DND-41 (cell line): ENCODE results near the gene SRPRB.

ENCODE experiments used
- ATAC-seq: fragments of 200-7000 bp; cut with Tn5 transposase; 3 replicates; pipeline ENCODE4 v1.9.1; 2021; ENCODE audit warnings: low read depth; ENCODE audit not compliant: insufficient read depth
- DNase-seq: peaks from one replicate; pipeline ENCODE4 v3.0.0-alpha.2; 2020
- H2AFZ ChIP-seq: 2 replicates; pipeline ENCODE4 v1.6.0; 2012; ENCODE audit warnings: low read depth, low read length
- H3K27ac ChIP-seq: 2 replicates; pipeline ENCODE4 v1.5.1; 2012; ENCODE audit warnings: low read length, inconsistent platforms
- H3K27me3 ChIP-seq: fragments of 200-600 bp; sonication (generic); 2 replicates; pipeline ENCODE4 v1.6.0; 2012; ENCODE audit warnings: low read length, mild to moderate bottlenecking, inconsistent platforms; ENCODE audit not compliant: insufficient read depth, poor library complexity
- H3K36me3 ChIP-seq: 2 replicates; pipeline ENCODE4 v1.5.1; 2012; ENCODE audit warnings: low read length, inconsistent platforms; ENCODE audit not compliant: insufficient read depth
- H3K4me1 ChIP-seq: 2 replicates; pipeline ENCODE4 v1.5.1; 2012; ENCODE audit warnings: mild to moderate bottlenecking, low read length; ENCODE audit not compliant: insufficient read depth
- H3K4me2 ChIP-seq: 2 replicates; pipeline ENCODE4 v1.6.0; 2012; ENCODE audit warnings: mild to moderate bottlenecking, moderate library complexity, low read length, inconsistent platforms; ENCODE audit not compliant: insufficient read depth
- H3K4me3 ChIP-seq, 2 experiments: fragments of 200-600 bp in 1 of 2; shearing (Covaris generic) in 1 of 2; 2 replicates each; pipeline ENCODE4 v1.5.1; 2012 to 2016; ENCODE audit warnings: inconsistent platforms in 2 of 2, low read length in 2 of 2, mild to moderate bottlenecking in 2 of 2, low read depth in 1 of 2, moderate library complexity in 1 of 2
- H3K79me2 ChIP-seq: 2 replicates; pipeline ENCODE4 v1.6.0; 2012; ENCODE audit warnings: low read length, inconsistent platforms; ENCODE audit not compliant: insufficient read depth
- H3K9ac ChIP-seq: 2 replicates; pipeline ENCODE4 v1.6.0; 2012; ENCODE audit warnings: low read depth, mild to moderate bottlenecking, inconsistent platforms, low read length, moderate library complexity
- H3K9me3 ChIP-seq: 2 replicates; pipeline ENCODE4 v1.5.1; 2012; ENCODE audit warnings: low read length, moderate library complexity, mild to moderate bottlenecking, inconsistent platforms; ENCODE audit not compliant: insufficient read depth, severe bottlenecking
- H4K20me1 ChIP-seq: 2 replicates; pipeline ENCODE4 v1.6.0; 2012; ENCODE audit warnings: low read length; ENCODE audit not compliant: insufficient read depth
- EZH2 ChIP-seq: IDR thresholded peaks from 3 replicates; pipeline ENCODE4 v1.6.1; 2012; ENCODE audit warnings: borderline replicate concordance, low read depth, mild to moderate bottlenecking, moderate library complexity, low read length, inconsistent platforms; ENCODE audit not compliant: severe bottlenecking
- TF ChIP-seq, protein P1 (sequence below): IDR thresholded peaks from 2 replicates; pipeline ENCODE4 v1.5.1; 2012; ENCODE audit warnings: borderline replicate concordance, low read length, moderate library complexity, mild to moderate bottlenecking; ENCODE audit not compliant: poor library complexity, severe bottlenecking; ENCODE audit errors: extremely low read depth

Gene SRPRB

DNA sequence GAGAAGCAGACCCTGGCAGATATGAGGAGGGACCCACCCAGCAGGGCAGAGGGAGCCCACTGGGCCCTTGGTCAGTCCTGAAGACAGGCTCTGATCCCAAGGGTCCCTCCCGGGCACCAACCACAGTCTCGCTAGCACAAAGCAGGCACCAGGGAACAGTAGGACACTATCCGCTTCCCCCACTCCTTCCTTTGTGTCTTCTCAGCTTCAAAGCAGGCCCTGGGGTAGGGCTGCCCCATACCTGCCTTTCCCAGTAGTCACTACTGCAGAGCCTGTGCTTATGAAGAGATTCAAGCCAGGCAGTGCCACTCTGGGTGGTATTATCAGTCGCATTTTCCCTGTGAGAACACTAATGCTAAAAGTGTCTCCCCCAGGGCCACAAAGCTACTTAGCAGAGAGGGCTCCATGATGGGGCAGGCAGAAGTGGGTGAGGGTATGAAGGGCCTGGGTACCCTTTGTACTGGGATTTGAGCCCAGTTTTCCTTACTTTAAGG, 32.7 kb downstream of the SRPRB start:
- Histone ChIP-seq H3K9me3 (no peaks in the 10 kb centered on the region), H3K4me3 (no peak overlapping the region), H3K36me3 (no peaks in the 10 kb centered on the region), H3K4me1 (no peaks in the 10 kb centered on the region), H3K27ac (no peak overlapping the region), H3K27me3 (peaks cover 3% of the 10 kb centered on the region), H3K9ac (no peak overlapping the region), H2AFZ (no peak overlapping the region), H3K79me2 (no peaks in the 10 kb centered on the region), H3K4me2 (no peak overlapping the region), H4K20me1 (no peaks in the 10 kb centered on the region)
- ATAC-seq = no peak
- TF ChIP-seq, protein P1, sequence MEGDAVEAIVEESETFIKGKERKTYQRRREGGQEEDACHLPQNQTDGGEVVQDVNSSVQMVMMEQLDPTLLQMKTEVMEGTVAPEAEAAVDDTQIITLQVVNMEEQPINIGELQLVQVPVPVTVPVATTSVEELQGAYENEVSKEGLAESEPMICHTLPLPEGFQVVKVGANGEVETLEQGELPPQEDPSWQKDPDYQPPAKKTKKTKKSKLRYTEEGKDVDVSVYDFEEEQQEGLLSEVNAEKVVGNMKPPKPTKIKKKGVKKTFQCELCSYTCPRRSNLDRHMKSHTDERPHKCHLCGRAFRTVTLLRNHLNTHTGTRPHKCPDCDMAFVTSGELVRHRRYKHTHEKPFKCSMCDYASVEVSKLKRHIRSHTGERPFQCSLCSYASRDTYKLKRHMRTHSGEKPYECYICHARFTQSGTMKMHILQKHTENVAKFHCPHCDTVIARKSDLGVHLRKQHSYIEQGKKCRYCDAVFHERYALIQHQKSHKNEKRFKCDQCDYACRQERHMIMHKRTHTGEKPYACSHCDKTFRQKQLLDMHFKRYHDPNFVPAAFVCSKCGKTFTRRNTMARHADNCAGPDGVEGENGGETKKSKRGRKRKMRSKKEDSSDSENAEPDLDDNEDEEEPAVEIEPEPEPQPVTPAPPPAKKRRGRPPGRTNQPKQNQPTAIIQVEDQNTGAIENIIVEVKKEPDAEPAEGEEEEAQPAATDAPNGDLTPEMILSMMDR = no peak
- TF ChIP-seq EZH2 = no peak
- DNase-seq = no peak

DNA sequence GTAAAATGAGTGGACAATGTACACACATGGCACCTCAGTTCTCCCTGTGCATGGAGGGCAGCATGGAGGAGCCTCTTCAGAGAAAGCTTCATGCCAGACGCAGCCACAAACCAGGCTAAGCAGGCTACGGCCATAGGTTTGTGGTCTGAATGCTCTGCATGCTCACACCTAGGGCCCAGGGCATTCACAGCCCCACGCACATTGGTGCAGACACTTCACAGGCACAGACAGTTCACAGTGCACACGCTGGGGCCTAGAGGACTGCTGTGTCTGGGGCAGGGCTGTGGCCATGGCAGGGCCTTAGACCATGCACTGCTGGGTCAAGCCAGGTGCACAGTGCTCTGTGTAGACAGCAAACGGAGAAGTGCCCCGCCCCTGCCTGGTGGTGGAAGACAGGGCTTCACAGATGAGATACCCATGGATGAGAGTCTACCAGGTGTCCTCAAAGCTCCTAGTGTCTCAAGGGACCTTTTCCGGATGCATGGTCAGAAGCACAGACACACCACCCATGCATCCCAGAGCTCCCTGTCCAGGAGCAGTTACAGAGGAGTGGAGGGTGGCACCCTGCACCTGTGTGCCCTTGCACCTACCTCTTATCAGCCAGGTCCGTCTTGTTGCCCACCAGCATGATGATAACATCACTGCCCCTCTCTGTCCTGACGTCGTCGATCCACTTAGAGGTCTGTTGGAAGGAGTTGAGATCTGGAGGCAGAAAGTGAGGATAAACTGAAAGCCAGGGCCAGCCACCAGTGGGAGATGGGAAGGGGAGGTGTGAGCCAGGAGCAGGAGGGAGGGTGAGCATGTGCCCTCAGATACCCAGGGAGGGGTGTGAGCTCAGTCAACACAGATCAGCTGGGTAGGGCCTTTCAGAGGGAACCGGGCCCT, 33.5 kb downstream of the SRPRB start:
- H3K27ac ChIP-seq = no peak overlapping the region
- no peak for DNase-seq
- H3K36me3 ChIP-seq = no peaks in the 10 kb centered on the region
- no peaks in the 10 kb centered on the region for H3K9me3 ChIP-seq
- TF ChIP-seq, protein P1 = no peak
- TF ChIP-seq EZH2 = no peak
- H4K20me1 ChIP-seq = no peaks in the 10 kb centered on the region
- H3K79me2 ChIP-seq = no peaks in the 10 kb centered on the region
- no peaks in the 10 kb centered on the region for H3K4me1 ChIP-seq
- H3K9ac ChIP-seq = no peak overlapping the region
- no peak overlapping the region for H3K4me3 ChIP-seq
- no peak for ATAC-seq
- H3K27me3 ChIP-seq = peaks cover 3% of the 10 kb centered on the region
- no peak overlapping the region for H2AFZ ChIP-seq
- H3K4me2 ChIP-seq = no peak overlapping the region

DNA sequence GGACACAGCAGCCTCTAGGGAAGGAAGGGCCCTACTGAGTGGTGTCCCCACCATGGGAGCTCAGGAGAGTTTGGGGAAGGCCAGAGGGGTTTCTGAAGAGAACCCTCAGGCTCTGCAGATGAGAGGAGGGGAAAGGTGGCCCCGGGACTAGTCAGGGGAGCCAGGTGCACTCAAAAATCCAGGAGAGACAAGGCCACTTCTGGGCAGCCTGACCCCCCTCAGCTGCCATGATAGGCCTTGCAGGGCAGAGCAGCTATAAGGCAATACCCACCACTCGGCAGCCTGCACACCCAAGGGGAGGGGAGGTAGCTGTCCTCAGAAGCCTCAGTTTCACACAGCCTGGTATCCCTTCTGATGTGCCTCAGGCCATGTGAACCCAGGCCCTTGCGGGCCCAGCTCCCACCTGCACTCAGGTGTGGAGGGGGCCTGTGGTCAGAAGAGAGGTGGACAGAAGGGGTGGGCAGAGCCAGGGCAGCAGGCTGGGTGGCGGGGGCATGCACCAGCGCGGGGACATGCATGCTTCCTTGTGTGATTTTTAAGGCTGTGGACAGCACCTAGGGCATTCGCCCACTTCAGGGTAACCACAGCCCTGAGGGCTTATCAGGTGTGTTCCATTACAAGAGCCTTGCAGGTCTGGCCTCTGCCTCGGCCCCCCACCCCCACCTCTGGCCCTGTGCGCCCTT, 34.6 kb downstream of the SRPRB start:
- Histone ChIP-seq H2AFZ (no peak overlapping the region), H3K79me2 (no peaks in the 10 kb centered on the region), H3K4me1 (no peaks in the 10 kb centered on the region), H3K27ac (no peak overlapping the region), H3K4me2 (no peak overlapping the region), H4K20me1 (no peaks in the 10 kb centered on the region), H3K36me3 (no peaks in the 10 kb centered on the region), H3K4me3 (no peak overlapping the region), H3K27me3 (peaks cover 3% of the 10 kb centered on the region), H3K9ac (no peak overlapping the region), H3K9me3 (no peaks in the 10 kb centered on the region)
- ATAC-seq (no peak), DNase-seq (no peak)
- no peak for TF ChIP-seq EZH2
- TF ChIP-seq, protein P1 = no peak
